ENCODE results near the gene PCDHA1. TPM values are rescaled to one million over a fixed set of nuclear protein-coding genes. Genes with fewer than 3 reads are reported as not detected.
A peak's percentile ranks its signal among the peaks of the same experiment; 100 is the strongest.

PCDHA1 gene
- 0.16 and 0.21 TPM in 2 replicates for polyA plus RNA-seq (2012; rRNA removed)
- 0.10 and 0.13 TPM in 2 replicates for polyA plus RNA-seq (2012; cell fraction: cytosol; rRNA removed)
- polyA plus RNA-seq (2012; cell fraction: nucleus; rRNA removed) = 0.11 and 0.27 TPM in 2 replicates

DNA sequence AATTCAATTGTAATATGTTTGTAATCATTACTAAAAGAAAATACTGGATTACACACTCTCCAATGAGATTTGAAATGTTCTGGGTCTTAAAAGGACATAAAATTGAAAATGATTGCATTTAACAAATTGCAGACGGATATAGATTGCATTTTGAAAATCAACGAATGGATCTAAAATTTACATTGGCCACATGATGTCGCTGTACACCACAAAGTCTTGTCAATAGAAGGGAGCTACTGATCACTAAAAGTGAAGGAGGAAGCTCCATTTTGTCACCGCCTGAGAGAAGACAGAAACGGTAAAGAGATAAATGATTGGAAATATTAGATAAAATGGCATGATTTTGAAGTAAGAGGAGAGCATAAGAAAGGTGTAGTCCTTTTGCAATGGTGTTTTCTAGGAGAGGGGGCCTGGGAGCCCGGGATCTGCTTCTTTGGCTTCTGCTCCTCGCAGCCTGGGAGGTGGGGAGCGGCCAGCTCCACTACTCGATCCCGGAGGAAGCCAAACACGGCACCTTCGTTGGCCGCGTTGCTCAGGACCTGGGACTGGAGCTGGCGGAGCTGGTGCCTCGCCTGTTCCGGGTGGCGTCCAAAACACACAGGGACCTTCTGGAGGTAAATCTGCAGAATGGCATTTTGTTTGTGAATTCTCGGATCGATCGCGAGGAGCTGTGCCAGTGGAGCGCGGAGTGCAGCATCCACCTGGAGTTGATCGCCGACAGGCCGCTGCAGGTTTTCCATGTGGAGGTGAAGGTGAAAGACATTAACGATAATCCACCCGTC is at the start of gene PCDHA1:
TSS of gene PCDHA1 (plus strand) at position 236 of the 782 bp plus-strand sequence.
- H3K9me3 ChIP-seq = peaks cover 8% of the 10 kb centered on the region; the same call in 1 of the 2 replicates
- peak within 1 kb of the TSS in 1 of 2 experiments; percentile 31; a peak in 2 of 4 replicates for H3K4me3 ChIP-seq (ENCODE audit: low read depth in 2 of 2, low read length in 1 of 2)
- TF ChIP-seq SMC3 (IDR thresholded peaks at IDR 0.05; ENCODE audit: low read depth, low read length) (no peak), NFIC (IDR thresholded peaks at IDR 0.05; ENCODE audit: borderline replicate concordance) (no peak), EP300 (IDR thresholded peaks at IDR 0.05; ENCODE audit: borderline replicate concordance in 1 of 2, low read depth in 1 of 2, low read length in 1 of 2) (no peak), MXI1 (IDR thresholded peaks at IDR 0.05; ENCODE audit: low read depth, low read length) (no peak), FOSL2 (IDR thresholded peaks at IDR 0.05; ENCODE audit: borderline replicate concordance, low read depth) (no peak), EZH2phosphoT487 (IDR thresholded peaks at IDR 0.05; ENCODE audit: borderline replicate concordance, low read depth) (no peak), CHD2 (IDR thresholded peaks at IDR 0.05; ENCODE audit: low read length, partially characterized antibody) (no peak), RCOR1 (IDR thresholded peaks at IDR 0.05; ENCODE audit: low read length) (no peak), RAD21 (IDR thresholded peaks at IDR 0.05; ENCODE audit: low read length) (peak; percentile 47), TCF12 (IDR thresholded peaks at IDR 0.05) (no peak), TEAD4 (IDR thresholded peaks at IDR 0.05; ENCODE audit: borderline replicate concordance, insufficient read depth) (no peak), MEF2A (IDR thresholded peaks at IDR 0.05; ENCODE audit: borderline replicate concordance, low read depth) (no peak), RXRA (IDR thresholded peaks at IDR 0.05; ENCODE audit: borderline replicate concordance, low read depth) (no peak), FOXM1 (IDR thresholded peaks at IDR 0.05; ENCODE audit: low read depth) (no peak), JUND (IDR thresholded peaks at IDR 0.05) (no peak)
- TF ChIP-seq, protein P1, sequence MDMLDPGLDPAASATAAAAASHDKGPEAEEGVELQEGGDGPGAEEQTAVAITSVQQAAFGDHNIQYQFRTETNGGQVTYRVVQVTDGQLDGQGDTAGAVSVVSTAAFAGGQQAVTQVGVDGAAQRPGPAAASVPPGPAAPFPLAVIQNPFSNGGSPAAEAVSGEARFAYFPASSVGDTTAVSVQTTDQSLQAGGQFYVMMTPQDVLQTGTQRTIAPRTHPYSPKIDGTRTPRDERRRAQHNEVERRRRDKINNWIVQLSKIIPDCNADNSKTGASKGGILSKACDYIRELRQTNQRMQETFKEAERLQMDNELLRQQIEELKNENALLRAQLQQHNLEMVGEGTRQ (IDR thresholded peaks at IDR 0.05; ENCODE audit: borderline replicate concordance, low read depth, low read length) = no peak
- TF ChIP-seq, protein P2, sequence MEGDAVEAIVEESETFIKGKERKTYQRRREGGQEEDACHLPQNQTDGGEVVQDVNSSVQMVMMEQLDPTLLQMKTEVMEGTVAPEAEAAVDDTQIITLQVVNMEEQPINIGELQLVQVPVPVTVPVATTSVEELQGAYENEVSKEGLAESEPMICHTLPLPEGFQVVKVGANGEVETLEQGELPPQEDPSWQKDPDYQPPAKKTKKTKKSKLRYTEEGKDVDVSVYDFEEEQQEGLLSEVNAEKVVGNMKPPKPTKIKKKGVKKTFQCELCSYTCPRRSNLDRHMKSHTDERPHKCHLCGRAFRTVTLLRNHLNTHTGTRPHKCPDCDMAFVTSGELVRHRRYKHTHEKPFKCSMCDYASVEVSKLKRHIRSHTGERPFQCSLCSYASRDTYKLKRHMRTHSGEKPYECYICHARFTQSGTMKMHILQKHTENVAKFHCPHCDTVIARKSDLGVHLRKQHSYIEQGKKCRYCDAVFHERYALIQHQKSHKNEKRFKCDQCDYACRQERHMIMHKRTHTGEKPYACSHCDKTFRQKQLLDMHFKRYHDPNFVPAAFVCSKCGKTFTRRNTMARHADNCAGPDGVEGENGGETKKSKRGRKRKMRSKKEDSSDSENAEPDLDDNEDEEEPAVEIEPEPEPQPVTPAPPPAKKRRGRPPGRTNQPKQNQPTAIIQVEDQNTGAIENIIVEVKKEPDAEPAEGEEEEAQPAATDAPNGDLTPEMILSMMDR (IDR thresholded peaks at IDR 0.05) = peak; percentile 29
- H3K9ac ChIP-seq = no peak within 1 kb of the TSS
- H3K4me2 ChIP-seq = 0 out of 2 replicates have a peak within 1 kb of the TSS, but pooled peaks have one; percentile 7
- ChIA-PET POLR2A (no interaction called here), CTCF (interaction anchor here (0.5 to 3.5 kb wide), 9 partner anchors 13 to 364 kb away, joined by 3 to 28 read pairs (median 4); partner anchors contain the start of genes PCDHA4, PCDHA8 and PCDHB6)
- no peaks in the 10 kb centered on the region for H3K36me3 ChIP-seq (replicated peaks in 1 of 2; ENCODE audit: control insufficient read depth in 1 of 2, insufficient read depth in 2 of 2, low read length in 1 of 2)
- no peaks in the 10 kb centered on the region for H3F3A ChIP-seq (replicated peaks; ENCODE audit: insufficient read depth)
- no peaks in the 10 kb centered on the region for H4K20me1 ChIP-seq (ENCODE audit: insufficient read depth)
- no peaks in the 10 kb centered on the region for H3K27me3 ChIP-seq (ENCODE audit: insufficient read depth)
- peak; percentile 36 for DNase-seq
- H2AFZ ChIP-seq (ENCODE audit: low read depth) = no peak within 1 kb of the TSS
- no peaks in the 10 kb centered on the region for H3K9me2 ChIP-seq
- 31% methylated on average over 27 of the region's 29 CpGs for WGBS (ENCODE audit: low lambda C conversion rate)
- no peaks in the 10 kb centered on the region for H3K4me1 ChIP-seq (ENCODE audit: control insufficient read depth in 1 of 2, insufficient read depth in 2 of 2, low read depth in 1 of 2, low read length in 1 of 2)
- H3K79me2 ChIP-seq (ENCODE audit: insufficient read depth) = no peaks in the 10 kb centered on the region
- H3K27ac ChIP-seq (ENCODE audit: low read depth in 2 of 2, low read length in 1 of 2) = no peak within 1 kb of the TSS
